HEK293 (cell line): Measurements from ENCODE around the gene RHOF.

Experiments
- BCL11A ChIP-seq: fragments of 450-650 bp; formaldehyde crosslinking; IDR thresholded peaks from 2 replicates; pipeline ENCODE4 v1.5.1; 2016; ENCODE audit warnings: low read depth, missing biosample characterization, missing genetic modification characterization
- BCL11B ChIP-seq: fragments of 450-650 bp; formaldehyde crosslinking; IDR thresholded peaks from 2 replicates; pipeline ENCODE4 v1.5.1; 2016; ENCODE audit warnings: low read depth, missing biosample characterization, missing genetic modification characterization
- BCL6B ChIP-seq: fragments of 450-650 bp; formaldehyde crosslinking; IDR thresholded peaks from 2 replicates; pipeline ENCODE4 v1.5.1; 2017; ENCODE audit warnings: missing biosample characterization, missing genetic modification characterization
- EGR2 ChIP-seq: fragments of 450-650 bp; formaldehyde crosslinking; IDR thresholded peaks from 2 replicates; pipeline ENCODE4 v1.5.1; 2016; ENCODE audit warnings: low read depth, missing biosample characterization, missing genetic modification characterization
- HOXA7 ChIP-seq: sonication (generic); formaldehyde crosslinking; IDR thresholded peaks from 2 replicates; pipeline ENCODE4 v1.8.1; 2022; ENCODE audit warnings: missing genetic modification reagents, borderline replicate concordance
- HOXD13 ChIP-seq: sonication (generic); formaldehyde crosslinking; IDR thresholded peaks from 2 replicates; pipeline ENCODE4 v1.8.0; 2022; ENCODE audit warnings: missing genetic modification reagents, borderline replicate concordance
- IKZF3 ChIP-seq: fragments of 450-650 bp; IDR thresholded peaks from 2 replicates; pipeline ENCODE4 v1.5.0; 2018; ENCODE audit warnings: missing biosample characterization, mild to moderate bottlenecking, missing genetic modification characterization, moderate library complexity
- KLF16 ChIP-seq: fragments of 450-650 bp; formaldehyde crosslinking; IDR thresholded peaks from 2 replicates; pipeline ENCODE4 v1.5.1; 2017; ENCODE audit warnings: missing biosample characterization, missing genetic modification characterization
- MEIS1 ChIP-seq: sonication (generic); formaldehyde crosslinking; IDR thresholded peaks from 2 replicates; pipeline ENCODE4 v1.8.1; 2022; ENCODE audit warnings: missing genetic modification reagents, mild to moderate bottlenecking, borderline replicate concordance
- SP2 ChIP-seq: fragments of 450-650 bp; formaldehyde crosslinking; IDR thresholded peaks from 2 replicates; pipeline ENCODE4 v1.5.1; 2016; ENCODE audit warnings: missing biosample characterization, missing genetic modification characterization
- ZBTB6 ChIP-seq: fragments of 450-650 bp; formaldehyde crosslinking; IDR thresholded peaks from 2 replicates; pipeline ENCODE4 v1.5.1; 2017; ENCODE audit warnings: missing biosample characterization, missing genetic modification characterization
- ZNF10 ChIP-seq: fragments of 450-650 bp; formaldehyde crosslinking; IDR thresholded peaks from 2 replicates; pipeline ENCODE4 v1.5.1; 2017; ENCODE audit warnings: missing biosample characterization, missing genetic modification characterization
- ZNF133 ChIP-seq: fragments of 450-650 bp; formaldehyde crosslinking; IDR thresholded peaks from 2 replicates; pipeline ENCODE4 v1.5.1; 2016; ENCODE audit warnings: missing biosample characterization, missing genetic modification characterization
- ZNF169 ChIP-seq: fragments of 450-650 bp; formaldehyde crosslinking; IDR thresholded peaks from 2 replicates; pipeline ENCODE4 v1.5.1; 2016; ENCODE audit warnings: missing biosample characterization, missing genetic modification characterization
- ZNF18 ChIP-seq: fragments of 450-650 bp; formaldehyde crosslinking; IDR thresholded peaks from 2 replicates; pipeline ENCODE4 v1.5.1; 2016; ENCODE audit warnings: missing biosample characterization, missing genetic modification characterization
- ZNF248 ChIP-seq: fragments of 450-650 bp; formaldehyde crosslinking; IDR thresholded peaks from 2 replicates; pipeline ENCODE4 v1.5.1; 2017; ENCODE audit warnings: missing biosample characterization, missing genetic modification characterization
- ZNF266 ChIP-seq: fragments of 450-650 bp; formaldehyde crosslinking; IDR thresholded peaks from 2 replicates; pipeline ENCODE4 v1.5.1; 2016; ENCODE audit warnings: missing biosample characterization, missing genetic modification characterization, low read depth
- ZNF335 ChIP-seq: fragments of 450-650 bp; formaldehyde crosslinking; conservative IDR thresholded peaks from 2 replicates; pipeline ENCODE4 v1.5.1; 2016; ENCODE audit warnings: missing biosample characterization, missing genetic modification characterization
- ZNF416 ChIP-seq: fragments of 450-650 bp; formaldehyde crosslinking; IDR thresholded peaks from 2 replicates; pipeline ENCODE4 v1.5.1; 2016; ENCODE audit warnings: missing biosample characterization, missing genetic modification characterization
- ZNF530 ChIP-seq: fragments of 450-650 bp; formaldehyde crosslinking; IDR thresholded peaks from 2 replicates; pipeline ENCODE4 v1.5.1; 2016; ENCODE audit warnings: low read depth, missing biosample characterization, missing genetic modification characterization
- ZNF561 ChIP-seq: fragments of 450-650 bp; IDR thresholded peaks from 2 replicates; pipeline ENCODE4 v1.5.1; 2018; ENCODE audit warnings: missing biosample characterization, missing genetic modification characterization, borderline replicate concordance
- ZNF571 ChIP-seq: fragments of 450-650 bp; formaldehyde crosslinking; IDR thresholded peaks from 2 replicates; pipeline ENCODE4 v1.5.0; 2017; ENCODE audit warnings: missing biosample characterization, missing genetic modification characterization
- ZNF610 ChIP-seq: fragments of 450-650 bp; formaldehyde crosslinking; IDR thresholded peaks from 2 replicates; pipeline ENCODE4 v1.5.1; 2016; ENCODE audit warnings: missing biosample characterization, missing genetic modification characterization, borderline replicate concordance
- ZNF626 ChIP-seq: fragments of 450-650 bp; sonication (Bioruptor Pico); formaldehyde crosslinking; IDR thresholded peaks from 2 replicates; pipeline ENCODE4 v1.5.1; 2018; ENCODE audit warnings: missing biosample characterization, missing genetic modification characterization, inconsistent platforms
- ZNF629 ChIP-seq: fragments of 450-650 bp; formaldehyde crosslinking; IDR thresholded peaks from 2 replicates; pipeline ENCODE4 v1.5.1; 2017; ENCODE audit warnings: missing biosample characterization, missing genetic modification characterization
- ZNF707 ChIP-seq: fragments of 450-650 bp; formaldehyde crosslinking; IDR thresholded peaks from 2 replicates; pipeline ENCODE4 v1.5.1; 2016; ENCODE audit warnings: missing biosample characterization, missing genetic modification characterization
- ZNF837 ChIP-seq: fragments of 450-650 bp; formaldehyde crosslinking; IDR thresholded peaks from 2 replicates; pipeline ENCODE4 v1.5.1; 2016; ENCODE audit warnings: missing biosample characterization, missing genetic modification characterization
- ZSCAN16 ChIP-seq: fragments of 450-650 bp; formaldehyde crosslinking; IDR thresholded peaks from 2 replicates; pipeline ENCODE4 v1.5.1; 2016; ENCODE audit warnings: missing biosample characterization, missing genetic modification characterization
- ZSCAN18 ChIP-seq: fragments of 450-650 bp; formaldehyde crosslinking; IDR thresholded peaks from 2 replicates; pipeline ENCODE4 v1.5.1; 2016; ENCODE audit warnings: missing biosample characterization, missing genetic modification characterization
- TF ChIP-seq, protein P1 (sequence below): fragments of 450-650 bp; formaldehyde crosslinking; IDR thresholded peaks from 2 replicates; pipeline ENCODE4 v1.5.1; 2016; ENCODE audit warnings: missing biosample characterization, missing genetic modification characterization, low read depth
- TF ChIP-seq, protein P2 (sequence below): fragments of 450-650 bp; formaldehyde crosslinking; IDR thresholded peaks from 2 replicates; pipeline ENCODE4 v1.5.1; 2016; ENCODE audit warnings: missing biosample characterization, missing genetic modification characterization

Gene RHOF

DNA sequence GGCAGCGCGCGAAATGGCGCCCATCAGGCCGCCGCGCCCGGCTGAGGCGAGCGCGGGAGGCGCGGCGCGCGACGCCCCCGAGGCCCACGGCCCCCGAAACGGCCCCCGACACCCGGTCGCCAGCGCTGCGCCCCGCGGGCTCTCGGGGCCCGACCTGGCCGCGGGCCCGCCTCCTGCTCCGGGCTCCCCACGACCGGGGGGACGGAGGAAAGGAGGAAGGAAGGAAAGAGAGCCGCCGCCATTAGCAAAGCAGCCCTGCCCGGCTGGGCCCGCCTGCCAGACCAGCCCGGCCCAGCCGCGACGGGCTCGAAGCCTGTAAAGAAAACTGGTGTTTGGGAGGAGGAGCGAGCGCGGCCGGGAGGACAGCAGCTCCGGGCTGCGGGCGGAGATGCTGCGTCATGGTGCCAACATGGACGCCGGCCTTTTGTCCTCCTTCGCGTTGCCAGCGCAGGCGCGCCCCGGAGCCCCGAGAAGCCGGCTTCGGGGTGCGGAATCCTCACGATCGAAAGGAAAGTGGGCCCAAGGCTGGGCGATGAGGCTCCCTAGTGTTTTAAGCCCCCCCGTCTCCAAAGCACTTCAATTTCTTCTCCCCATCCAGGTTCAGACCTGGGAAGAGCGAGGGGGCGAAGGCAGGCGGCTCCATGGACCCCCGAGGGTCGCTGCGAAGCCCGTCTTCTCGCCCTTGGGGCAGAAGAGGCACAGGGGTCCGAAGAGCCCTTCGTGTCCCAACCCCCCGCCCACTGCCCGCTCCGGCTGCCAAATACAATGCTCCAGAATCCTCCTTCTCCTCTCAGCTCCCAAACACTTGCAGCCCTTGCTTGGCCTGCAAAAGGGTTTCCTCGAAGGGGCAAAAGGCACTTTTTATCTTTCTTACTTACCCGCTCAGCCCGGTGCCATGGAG, 7.5 kb upstream of the RHOF start (continued):
- TF ChIP-seq ZSCAN18 (no peak), ZNF10 (tag by site-specific recombination) (no peak; the same call in 1 of the 2 replicates), ZNF561 (tag by site-specific recombination) (0 out of 2 replicates have a peak, but pooled peaks have one; percentile 12), ZNF416 (tag by site-specific recombination) (no peak), HOXD13 (CRISPR knock-in tag) (no peak), ZNF610 (tag by site-specific recombination) (no peak), ZNF626 (tag by site-specific recombination) (no peak), ZNF837 (tag by site-specific recombination) (no peak), ZNF133 (tag by site-specific recombination) (no peak), SP2 (tag by site-specific recombination) (peak; percentile 78), ZNF707 (tag by site-specific recombination) (no peak), ZNF530 (tag by site-specific recombination) (no peak), ZNF335 (peak; percentile 95), EGR2 (tag by site-specific recombination) (peak; percentile 13; the same call in 1 of the 2 replicates), ZNF248 (tag by site-specific recombination) (no peak), ZBTB6 (tag by site-specific recombination) (no peak), BCL11A (tag by site-specific recombination) (no peak), ZNF571 (no peak), KLF16 (tag by site-specific recombination) (peak; percentile 25; the same call in 1 of the 2 replicates), BCL6B (tag by site-specific recombination) (0 out of 2 replicates have a peak, but pooled peaks have one; percentile 24), ZNF266 (tag by site-specific recombination) (no peak), HOXA7 (no peak), ZNF18 (tag by site-specific recombination) (no peak), ZNF629 (peak; percentile 56), MEIS1 (CRISPR knock-in tag) (no peak), ZSCAN16 (tag by site-specific recombination) (no peak), IKZF3 (tag by site-specific recombination) (no peak), ZNF169 (tag by site-specific recombination) (no peak), BCL11B (tag by site-specific recombination) (no peak)
- TF ChIP-seq, protein P1, sequence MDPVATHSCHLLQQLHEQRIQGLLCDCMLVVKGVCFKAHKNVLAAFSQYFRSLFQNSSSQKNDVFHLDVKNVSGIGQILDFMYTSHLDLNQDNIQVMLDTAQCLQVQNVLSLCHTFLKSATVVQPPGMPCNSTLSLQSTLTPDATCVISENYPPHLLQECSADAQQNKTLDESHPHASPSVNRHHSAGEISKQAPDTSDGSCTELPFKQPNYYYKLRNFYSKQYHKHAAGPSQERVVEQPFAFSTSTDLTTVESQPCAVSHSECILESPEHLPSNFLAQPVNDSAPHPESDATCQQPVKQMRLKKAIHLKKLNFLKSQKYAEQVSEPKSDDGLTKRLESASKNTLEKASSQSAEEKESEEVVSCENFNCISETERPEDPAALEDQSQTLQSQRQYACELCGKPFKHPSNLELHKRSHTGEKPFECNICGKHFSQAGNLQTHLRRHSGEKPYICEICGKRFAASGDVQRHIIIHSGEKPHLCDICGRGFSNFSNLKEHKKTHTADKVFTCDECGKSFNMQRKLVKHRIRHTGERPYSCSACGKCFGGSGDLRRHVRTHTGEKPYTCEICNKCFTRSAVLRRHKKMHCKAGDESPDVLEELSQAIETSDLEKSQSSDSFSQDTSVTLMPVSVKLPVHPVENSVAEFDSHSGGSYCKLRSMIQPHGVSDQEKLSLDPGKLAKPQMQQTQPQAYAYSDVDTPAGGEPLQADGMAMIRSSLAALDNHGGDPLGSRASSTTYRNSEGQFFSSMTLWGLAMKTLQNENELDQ = no peak
- TF ChIP-seq, protein P2, sequence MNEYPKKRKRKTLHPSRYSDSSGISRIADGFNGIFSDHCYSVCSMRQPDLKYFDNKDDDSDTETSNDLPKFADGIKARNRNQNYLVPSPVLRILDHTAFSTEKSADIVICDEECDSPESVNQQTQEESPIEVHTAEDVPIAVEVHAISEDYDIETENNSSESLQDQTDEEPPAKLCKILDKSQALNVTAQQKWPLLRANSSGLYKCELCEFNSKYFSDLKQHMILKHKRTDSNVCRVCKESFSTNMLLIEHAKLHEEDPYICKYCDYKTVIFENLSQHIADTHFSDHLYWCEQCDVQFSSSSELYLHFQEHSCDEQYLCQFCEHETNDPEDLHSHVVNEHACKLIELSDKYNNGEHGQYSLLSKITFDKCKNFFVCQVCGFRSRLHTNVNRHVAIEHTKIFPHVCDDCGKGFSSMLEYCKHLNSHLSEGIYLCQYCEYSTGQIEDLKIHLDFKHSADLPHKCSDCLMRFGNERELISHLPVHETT (tag by site-specific recombination) = 0 out of 2 replicates have a peak, but pooled peaks have one; percentile 22
